Prostate gland (tissue), 2 donors: ENCODE measurements around the gene EXOC6.
"Not testable (repeated sequence)": the region's sequence is repeated elsewhere in the genome, so short reads cannot be mapped to it uniquely, and the experiment has no call there.

Source experiments
- POLR2A ChIP-seq: fragments of 450-650 bp; IDR thresholded peaks from one replicate; pipeline ENCODE4 v1.6.1; 2016; ENCODE audit warnings: antibody characterized with exemption, mild to moderate bottlenecking
- POLR2AphosphoS5 ChIP-seq: sonication (generic); formaldehyde crosslinking; IDR thresholded peaks from one replicate; pipeline ENCODE4 v1.6.1; 2017; ENCODE audit warnings: antibody characterized with exemption
- TF ChIP-seq, protein P1 (sequence below), 4 experiments: fragments of 200-600 bp in 2 of 4; fragments of 450-650 bp in 2 of 4; sonication (generic) in 2 of 4; IDR thresholded peaks; 1 replicate in 3 of 4; 2 replicates in 1 of 4; pipeline ENCODE4 v1.5.1; 2016 to 2019; ENCODE audit warnings: antibody characterized with exemption in 4 of 4, mild to moderate bottlenecking in 2 of 4, moderate library complexity in 2 of 4

DNA sequence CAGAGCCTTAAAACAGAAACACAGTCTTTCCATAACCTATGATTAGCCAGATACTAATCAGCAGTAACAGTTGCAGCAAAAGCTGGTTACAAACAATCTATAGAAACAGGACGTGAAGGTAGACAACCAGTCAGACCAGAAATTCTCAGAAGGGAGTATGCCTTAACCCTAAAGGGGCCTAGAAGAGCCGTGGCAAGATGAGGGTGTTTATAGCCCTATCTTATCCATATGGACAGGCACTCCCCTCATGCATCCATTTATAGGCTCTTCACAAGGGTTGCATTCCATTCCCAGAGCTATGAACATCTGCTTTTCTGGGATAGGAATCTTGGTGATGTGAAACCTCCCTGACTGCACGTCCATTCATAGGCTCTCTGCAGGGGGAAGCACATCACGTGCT, 64.3 kb downstream of the EXOC6 start:
- TF ChIP-seq POLR2A, POLR2AphosphoS5: not testable (repeated sequence)
- TF ChIP-seq, protein P1, sequence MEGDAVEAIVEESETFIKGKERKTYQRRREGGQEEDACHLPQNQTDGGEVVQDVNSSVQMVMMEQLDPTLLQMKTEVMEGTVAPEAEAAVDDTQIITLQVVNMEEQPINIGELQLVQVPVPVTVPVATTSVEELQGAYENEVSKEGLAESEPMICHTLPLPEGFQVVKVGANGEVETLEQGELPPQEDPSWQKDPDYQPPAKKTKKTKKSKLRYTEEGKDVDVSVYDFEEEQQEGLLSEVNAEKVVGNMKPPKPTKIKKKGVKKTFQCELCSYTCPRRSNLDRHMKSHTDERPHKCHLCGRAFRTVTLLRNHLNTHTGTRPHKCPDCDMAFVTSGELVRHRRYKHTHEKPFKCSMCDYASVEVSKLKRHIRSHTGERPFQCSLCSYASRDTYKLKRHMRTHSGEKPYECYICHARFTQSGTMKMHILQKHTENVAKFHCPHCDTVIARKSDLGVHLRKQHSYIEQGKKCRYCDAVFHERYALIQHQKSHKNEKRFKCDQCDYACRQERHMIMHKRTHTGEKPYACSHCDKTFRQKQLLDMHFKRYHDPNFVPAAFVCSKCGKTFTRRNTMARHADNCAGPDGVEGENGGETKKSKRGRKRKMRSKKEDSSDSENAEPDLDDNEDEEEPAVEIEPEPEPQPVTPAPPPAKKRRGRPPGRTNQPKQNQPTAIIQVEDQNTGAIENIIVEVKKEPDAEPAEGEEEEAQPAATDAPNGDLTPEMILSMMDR (IDR thresholded peaks at IDR 0.05), result not testable (repeated sequence)
